GM12878 (cell line): Measurements from ENCODE around the gene MED25. TPM values are rescaled to one million over a fixed set of nuclear protein-coding genes. Genes with fewer than 3 reads are reported as not detected.

Experiments
- ASH2L ChIP-seq: fragments of 300-600, 200-600 bp; sonication (generic); IDR thresholded peaks from 2 replicates; pipeline ENCODE4 v1.6.1; 2017; ENCODE audit warnings: low read depth, mild to moderate bottlenecking, borderline replicate concordance
- CBFB ChIP-seq: IDR thresholded peaks from 2 replicates; pipeline ENCODE4 v1.6.1; 2016; ENCODE audit warnings: antibody characterized with exemption, low read depth
- CREM ChIP-seq: IDR thresholded peaks from 2 replicates; pipeline ENCODE4 v1.6.1; 2014; ENCODE audit warnings: antibody characterized with exemption, low read depth
- EP300 ChIP-seq, 2 experiments: fragments of 150-350 bp in 1 of 2; IDR thresholded peaks; 2 replicates each; pipeline ENCODE4 v1.6.1; 2011 to 2012; ENCODE audit warnings: low read depth in 2 of 2, low read length in 2 of 2, borderline replicate concordance in 1 of 2, improper control_type of control experiment in 1 of 2, inconsistent platforms in 1 of 2; ENCODE audit not compliant: control insufficient read depth in 1 of 2
- ESRRA ChIP-seq: IDR thresholded peaks from 2 replicates; pipeline ENCODE4 v1.6.1; 2012; ENCODE audit warnings: mild to moderate bottlenecking, low read length, improper control_type of control experiment
- HDAC6 ChIP-seq: fragments of 200-600 bp; sonication (generic); IDR thresholded peaks from one replicate; pipeline ENCODE4 v1.8.0; 2017; ENCODE audit warnings: antibody characterized with exemption; ENCODE audit not compliant: unreplicated experiment
- IRF4 ChIP-seq: IDR thresholded peaks from 2 replicates; pipeline ENCODE4 v1.6.1; 2011; ENCODE audit warnings: low read depth, low read length
- MTA3 ChIP-seq: IDR thresholded peaks from 2 replicates; pipeline ENCODE4 v1.6.1; 2012; ENCODE audit warnings: low read length, inconsistent platforms, borderline replicate concordance
- MXI1 ChIP-seq: fragments of 150-350 bp; IDR thresholded peaks from 2 replicates; pipeline ENCODE4 v1.6.1; 2011; ENCODE audit warnings: low read depth, mild to moderate bottlenecking, inconsistent platforms, low read length, improper control_type of control experiment
- MYC ChIP-seq: IDR thresholded peaks from 2 replicates; pipeline ENCODE4 v1.6.1; 2011; ENCODE audit warnings: mild to moderate bottlenecking, low read length, moderate library complexity, inconsistent platforms; ENCODE audit not compliant: insufficient read depth, insufficient replicate concordance, insufficient read length, severe bottlenecking
- NR2C2 ChIP-seq: IDR thresholded peaks from 2 replicates; pipeline ENCODE4 v1.6.1; 2011; ENCODE audit warnings: borderline replicate concordance, low read depth; ENCODE audit not compliant: control insufficient read depth, insufficient read length
- NR2F1 ChIP-seq: fragments of 450-650 bp; conservative IDR thresholded peaks from 2 replicates; pipeline ENCODE4 v1.6.1; 2017; ENCODE audit warnings: mild to moderate bottlenecking
- RAD21 ChIP-seq: IDR thresholded peaks from 2 replicates; pipeline ENCODE4 v1.6.1; 2011; ENCODE audit warnings: mild to moderate bottlenecking, low read depth, low read length, moderate library complexity; ENCODE audit not compliant: insufficient read depth
- RBBP5 ChIP-seq: fragments of 200-600 bp; sonication (generic); conservative IDR thresholded peaks from 2 replicates; pipeline ENCODE4 v1.6.1; 2016
- RFX5 ChIP-seq: IDR thresholded peaks from 2 replicates; pipeline ENCODE4 v1.6.1; 2011; ENCODE audit warnings: low read depth, low read length, improper control_type of control experiment
- SREBF1 ChIP-seq: IDR thresholded peaks from 2 replicates; pipeline ENCODE4 v1.6.1; 2012; ENCODE audit warnings: mild to moderate bottlenecking, low read length
- SRF ChIP-seq, 2 experiments: IDR thresholded peaks; 2 replicates each; pipeline ENCODE4 v1.6.1; 2011; ENCODE audit warnings: low read depth in 2 of 2, low read length in 2 of 2, mild to moderate bottlenecking in 1 of 2, moderate library complexity in 1 of 2
- polyA plus RNA-seq, 11 experiments: library from polyadenylated mRNA; depleted of rRNA in 4 of 11; unstranded in 6 of 11; stranded (reverse) in 5 of 11; fragments of >200 nt; fragmentation: Nextera tagmentation in 4 of 11; fragmentation: Illumina TruSeq in 1 of 11; extraction: Ambion mirVana in 4 of 11; extraction: Trizol in 1 of 11; gene quantifications; 1 replicate in 1 of 11; 2 replicates in 10 of 11; pipeline versions ENCODE4 v1.2.1 to v1.2.3, GENCODE V29; 2011 to 2016; ENCODE audit warnings: inconsistent platforms in 2 of 11, missing spikeins in 2 of 11, low read depth in 1 of 11
- total RNA-seq, 4 experiments: library from RNA; depleted of rRNA in 3 of 4; stranded (reverse); fragments of >200 nt in 3 of 4; fragmentation: Illumina TruSeq in 1 of 4; extraction: Trizol in 1 of 4; gene quantifications; 2 replicates each; pipeline versions ENCODE4 v1.2.1 to v1.2.3, GENCODE V29; 2013 to 2021
- TF ChIP-seq, protein P1 (sequence below): fragments of 450-650 bp; IDR thresholded peaks from 2 replicates; pipeline ENCODE4 v1.6.1; 2017; ENCODE audit warnings: mild to moderate bottlenecking
- TF ChIP-seq, protein P2 (sequence below): IDR thresholded peaks from 2 replicates; pipeline ENCODE4 v1.6.1; 2012; ENCODE audit warnings: low read length, inconsistent platforms
- TF ChIP-seq, protein P3 (sequence below): IDR thresholded peaks from 2 replicates; pipeline ENCODE4 v1.6.1; 2011; ENCODE audit warnings: low read depth, mild to moderate bottlenecking, low read length, moderate library complexity, borderline replicate concordance; ENCODE audit errors: extremely low read depth
- TF ChIP-seq, protein P4 (sequence below): fragments of 450-650 bp; formaldehyde crosslinking; IDR thresholded peaks from 2 replicates; pipeline ENCODE4 v1.5.0; 2022; ENCODE audit warnings: mild to moderate bottlenecking, missing genetic modification characterization

MED25 gene
- total and polyA plus RNA-seq, 10 of the 15 experiments (the other 5 are each of a cell fraction or from before 2014, with no cell fraction given): 3.5 to 53.9 (median 17.1) TPM

DNA sequence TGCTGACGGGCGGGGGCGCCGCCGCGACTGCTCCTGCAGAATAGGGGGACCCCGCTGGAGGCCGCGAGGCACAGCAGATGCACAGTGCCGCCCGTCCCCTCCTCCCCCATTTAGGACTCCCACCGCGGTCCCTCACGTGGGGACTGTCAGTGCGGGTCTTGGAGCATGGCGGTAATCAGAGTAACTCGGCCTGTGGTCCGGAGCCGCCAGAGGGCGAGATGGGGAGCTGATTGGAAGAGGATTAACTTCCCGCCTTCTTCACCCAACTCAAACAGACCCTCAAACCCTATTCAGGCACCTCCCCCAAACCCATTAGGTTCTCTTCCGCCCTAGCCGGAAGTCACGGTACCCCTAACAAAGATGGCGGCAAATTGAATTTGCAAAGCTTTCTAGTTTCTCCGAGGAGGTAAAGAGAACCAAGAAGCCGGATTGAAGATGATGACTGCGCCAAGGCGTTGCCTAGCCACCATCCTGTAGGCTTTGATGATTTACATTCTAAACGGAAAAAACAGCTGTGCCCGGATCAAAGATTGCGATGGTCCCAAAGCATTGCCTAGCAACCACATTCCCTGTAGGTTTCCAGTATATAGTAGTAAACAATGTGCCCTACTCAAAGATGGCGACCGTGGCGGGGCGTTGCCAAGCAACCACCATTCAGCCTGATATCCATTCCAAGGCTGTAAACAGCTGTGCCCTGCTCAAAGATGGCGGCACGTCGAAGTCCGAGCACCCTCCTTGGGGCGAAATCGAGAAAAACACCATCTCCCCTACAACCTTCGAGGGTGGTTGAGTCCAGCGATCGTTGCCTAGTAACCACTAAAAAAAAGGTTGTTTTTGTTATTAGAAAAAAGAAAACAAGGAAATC is 4.9 kb upstream of the MED25 start, which contains the start of gene FUZ (continued):
- TF ChIP-seq ESRRA (0 out of 2 replicates have a peak, but pooled peaks have one; percentile 33), RFX5 (no peak), MTA3 (no peak), CREM (no peak), SRF (IDR thresholded peaks at IDR 0.05; ENCODE audit: low read depth in 2 of 2, low read length in 2 of 2) (0 out of 4 replicates have a peak, but pooled peaks of 1 of the 2 experiments have one; percentile 50), NR2F1 (no peak), IRF4 (0 out of 2 replicates have a peak, but pooled peaks have one; percentile 18), RBBP5 (no peak), EP300 (IDR thresholded peaks at IDR 0.05; ENCODE audit: borderline replicate concordance in 1 of 2, control insufficient read depth in 1 of 2, low read depth in 2 of 2, low read length in 2 of 2) (no peak), SREBF1 (peak; percentile 74), NR2C2 (no peak), CBFB (no peak), MYC (no peak), RAD21 (no peak), ASH2L (no peak), HDAC6 (no peak), MXI1 (peak; percentile 82; the same call in 1 of the 2 replicates)
- TF ChIP-seq, protein P1, sequence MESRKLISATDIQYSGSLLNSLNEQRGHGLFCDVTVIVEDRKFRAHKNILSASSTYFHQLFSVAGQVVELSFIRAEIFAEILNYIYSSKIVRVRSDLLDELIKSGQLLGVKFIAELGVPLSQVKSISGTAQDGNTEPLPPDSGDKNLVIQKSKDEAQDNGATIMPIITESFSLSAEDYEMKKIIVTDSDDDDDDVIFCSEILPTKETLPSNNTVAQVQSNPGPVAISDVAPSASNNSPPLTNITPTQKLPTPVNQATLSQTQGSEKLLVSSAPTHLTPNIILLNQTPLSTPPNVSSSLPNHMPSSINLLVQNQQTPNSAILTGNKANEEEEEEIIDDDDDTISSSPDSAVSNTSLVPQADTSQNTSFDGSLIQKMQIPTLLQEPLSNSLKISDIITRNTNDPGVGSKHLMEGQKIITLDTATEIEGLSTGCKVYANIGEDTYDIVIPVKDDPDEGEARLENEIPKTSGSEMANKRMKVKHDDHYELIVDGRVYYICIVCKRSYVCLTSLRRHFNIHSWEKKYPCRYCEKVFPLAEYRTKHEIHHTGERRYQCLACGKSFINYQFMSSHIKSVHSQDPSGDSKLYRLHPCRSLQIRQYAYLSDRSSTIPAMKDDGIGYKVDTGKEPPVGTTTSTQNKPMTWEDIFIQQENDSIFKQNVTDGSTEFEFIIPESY: no peak
- TF ChIP-seq, protein P2, sequence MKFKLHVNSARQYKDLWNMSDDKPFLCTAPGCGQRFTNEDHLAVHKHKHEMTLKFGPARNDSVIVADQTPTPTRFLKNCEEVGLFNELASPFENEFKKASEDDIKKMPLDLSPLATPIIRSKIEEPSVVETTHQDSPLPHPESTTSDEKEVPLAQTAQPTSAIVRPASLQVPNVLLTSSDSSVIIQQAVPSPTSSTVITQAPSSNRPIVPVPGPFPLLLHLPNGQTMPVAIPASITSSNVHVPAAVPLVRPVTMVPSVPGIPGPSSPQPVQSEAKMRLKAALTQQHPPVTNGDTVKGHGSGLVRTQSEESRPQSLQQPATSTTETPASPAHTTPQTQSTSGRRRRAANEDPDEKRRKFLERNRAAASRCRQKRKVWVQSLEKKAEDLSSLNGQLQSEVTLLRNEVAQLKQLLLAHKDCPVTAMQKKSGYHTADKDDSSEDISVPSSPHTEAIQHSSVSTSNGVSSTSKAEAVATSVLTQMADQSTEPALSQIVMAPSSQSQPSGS: no peak
- TF ChIP-seq, protein P3, sequence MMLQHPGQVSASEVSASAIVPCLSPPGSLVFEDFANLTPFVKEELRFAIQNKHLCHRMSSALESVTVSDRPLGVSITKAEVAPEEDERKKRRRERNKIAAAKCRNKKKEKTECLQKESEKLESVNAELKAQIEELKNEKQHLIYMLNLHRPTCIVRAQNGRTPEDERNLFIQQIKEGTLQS: no peak
- TF ChIP-seq, protein P4, sequence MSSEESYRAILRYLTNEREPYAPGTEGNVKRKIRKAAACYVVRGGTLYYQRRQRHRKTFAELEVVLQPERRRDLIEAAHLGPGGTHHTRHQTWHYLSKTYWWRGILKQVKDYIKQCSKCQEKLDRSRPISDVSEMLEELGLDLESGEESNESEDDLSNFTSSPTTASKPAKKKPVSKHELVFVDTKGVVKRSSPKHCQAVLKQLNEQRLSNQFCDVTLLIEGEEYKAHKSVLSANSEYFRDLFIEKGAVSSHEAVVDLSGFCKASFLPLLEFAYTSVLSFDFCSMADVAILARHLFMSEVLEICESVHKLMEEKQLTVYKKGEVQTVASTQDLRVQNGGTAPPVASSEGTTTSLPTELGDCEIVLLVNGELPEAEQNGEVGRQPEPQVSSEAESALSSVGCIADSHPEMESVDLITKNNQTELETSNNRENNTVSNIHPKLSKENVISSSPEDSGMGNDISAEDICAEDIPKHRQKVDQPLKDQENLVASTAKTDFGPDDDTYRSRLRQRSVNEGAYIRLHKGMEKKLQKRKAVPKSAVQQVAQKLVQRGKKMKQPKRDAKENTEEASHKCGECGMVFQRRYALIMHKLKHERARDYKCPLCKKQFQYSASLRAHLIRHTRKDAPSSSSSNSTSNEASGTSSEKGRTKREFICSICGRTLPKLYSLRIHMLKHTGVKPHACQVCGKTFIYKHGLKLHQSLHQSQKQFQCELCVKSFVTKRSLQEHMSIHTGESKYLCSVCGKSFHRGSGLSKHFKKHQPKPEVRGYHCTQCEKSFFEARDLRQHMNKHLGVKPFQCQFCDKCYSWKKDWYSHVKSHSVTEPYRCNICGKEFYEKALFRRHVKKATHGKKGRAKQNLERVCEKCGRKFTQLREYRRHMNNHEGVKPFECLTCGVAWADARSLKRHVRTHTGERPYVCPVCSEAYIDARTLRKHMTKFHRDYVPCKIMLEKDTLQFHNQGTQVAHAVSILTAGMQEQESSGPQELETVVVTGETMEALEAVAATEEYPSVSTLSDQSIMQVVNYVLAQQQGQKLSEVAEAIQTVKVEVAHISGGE: no peak
